ENCODE measurements around the gene FCRL3.

The FCRL3 gene

GRCh38 chr1:157673008-157673407, 27.6 kb downstream of the FCRL3 start:
- Histone ChIP-seq H3K36me3 (ENCODE audit: insufficient read depth, low read length) (no peaks in the 10 kb centered on the region), H3K27me3 (ENCODE audit: control insufficient read depth, insufficient read depth, low read length) (no peaks in the 10 kb centered on the region), H3K4me1 (ENCODE audit: control insufficient read depth, insufficient read depth, low read length) (no peaks in the 10 kb centered on the region), H3K4me2 (ENCODE audit: low read length) (no peak overlapping the region), H3K9ac (ENCODE audit: low read depth, low read length) (no peak overlapping the region), H3K4me3 (ENCODE audit: low read length) (no peak overlapping the region), H3K9me3 (replicated peaks; ENCODE audit: low read length) (no peaks in the 10 kb centered on the region)

- no peaks in the 10 kb centered on the region for H3K36me3 ChIP-seq (ENCODE audit: insufficient read depth, low read length)
- H3K4me2 ChIP-seq (ENCODE audit: low read length): no peak overlapping the region
- H3K27me3 ChIP-seq (ENCODE audit: control insufficient read depth, insufficient read depth, low read length): no peaks in the 10 kb centered on the region
- no peak overlapping the region for H3K4me3 ChIP-seq (ENCODE audit: low read length)
- no peak overlapping the region for H3K9ac ChIP-seq (ENCODE audit: low read depth, low read length)
- no peaks in the 10 kb centered on the region for H3K9me3 ChIP-seq (replicated peaks; ENCODE audit: low read length)
- H3K4me1 ChIP-seq (ENCODE audit: control insufficient read depth, insufficient read depth, low read length): no peaks in the 10 kb centered on the region
Observed at GRCh38 chr1:157671895-157672294, 28.7 kb downstream of the FCRL3 start.

- no peaks in the 10 kb centered on the region for H3K4me1 ChIP-seq (ENCODE audit: control insufficient read depth, insufficient read depth, low read length)
- no peaks in the 10 kb centered on the region for H3K36me3 ChIP-seq (ENCODE audit: insufficient read depth, low read length)
- H3K9me3 ChIP-seq (replicated peaks; ENCODE audit: low read length): no peaks in the 10 kb centered on the region
Observed at GRCh38 chr1:157659576-157660247, 40.9 kb downstream of the FCRL3 start.

GRCh38 chr1:157658571-157658970, 42.0 kb downstream of the FCRL3 start:
- Histone ChIP-seq H3K36me3 (ENCODE audit: insufficient read depth, low read length) (no peaks in the 10 kb centered on the region), H3K4me2 (ENCODE audit: low read length) (no peak overlapping the region), H3K4me3 (ENCODE audit: low read length) (no peak overlapping the region), H3K9ac (ENCODE audit: low read depth, low read length) (no peak overlapping the region), H3K9me3 (replicated peaks; ENCODE audit: low read length) (no peaks in the 10 kb centered on the region), H3K4me1 (ENCODE audit: control insufficient read depth, insufficient read depth, low read length) (no peaks in the 10 kb centered on the region), H3K27me3 (ENCODE audit: control insufficient read depth, insufficient read depth, low read length) (no peaks in the 10 kb centered on the region)

More at GRCh38 chr1:157659576-157660247, 40.9 kb downstream of the FCRL3 start:
- Histone ChIP-seq H3K27me3 (ENCODE audit: control insufficient read depth, insufficient read depth, low read length) (no peaks in the 10 kb centered on the region), H3K4me3 (ENCODE audit: low read length) (no peak overlapping the region), H3K9ac (ENCODE audit: low read depth, low read length) (no peak overlapping the region), H3K4me2 (ENCODE audit: low read length) (no peak overlapping the region)

- H3K9ac ChIP-seq (ENCODE audit: low read depth, low read length): no peak overlapping the region
- H3K36me3 ChIP-seq (ENCODE audit: insufficient read depth, low read length): no peaks in the 10 kb centered on the region
- H3K27me3 ChIP-seq (ENCODE audit: control insufficient read depth, insufficient read depth, low read length): no peaks in the 10 kb centered on the region
- H3K4me2 ChIP-seq (ENCODE audit: low read length): no peak overlapping the region
- H3K9me3 ChIP-seq (replicated peaks; ENCODE audit: low read length): no peaks in the 10 kb centered on the region
- no peaks in the 10 kb centered on the region for H3K4me1 ChIP-seq (ENCODE audit: control insufficient read depth, insufficient read depth, low read length)
- H3K4me3 ChIP-seq (ENCODE audit: low read length): no peak overlapping the region
Observed at GRCh38 chr1:157653494-157653873, 47.1 kb downstream of the FCRL3 start.

- no peaks in the 10 kb centered on the region for H3K4me1 ChIP-seq (ENCODE audit: control insufficient read depth, insufficient read depth, low read length)
- H3K4me2 ChIP-seq (ENCODE audit: low read length): no peak overlapping the region
- H3K4me3 ChIP-seq (ENCODE audit: low read length): no peak overlapping the region
- H3K36me3 ChIP-seq (ENCODE audit: insufficient read depth, low read length): no peaks in the 10 kb centered on the region
- H3K9me3 ChIP-seq (replicated peaks; ENCODE audit: low read length): no peaks in the 10 kb centered on the region
- H3K27me3 ChIP-seq (ENCODE audit: control insufficient read depth, insufficient read depth, low read length): no peaks in the 10 kb centered on the region
- no peak overlapping the region for H3K9ac ChIP-seq (ENCODE audit: low read depth, low read length)
Observed at GRCh38 chr1:157652859-157653493, 47.6 kb downstream of the FCRL3 start.

- Histone ChIP-seq H3K9ac (ENCODE audit: low read depth, low read length) (no peak overlapping the region), H3K4me1 (ENCODE audit: control insufficient read depth, insufficient read depth, low read length) (no peaks in the 10 kb centered on the region), H3K27me3 (ENCODE audit: control insufficient read depth, insufficient read depth, low read length) (no peaks in the 10 kb centered on the region), H3K4me3 (ENCODE audit: low read length) (no peak overlapping the region), H3K36me3 (ENCODE audit: insufficient read depth, low read length) (no peaks in the 10 kb centered on the region), H3K4me2 (ENCODE audit: low read length) (no peak overlapping the region), H3K9me3 (replicated peaks; ENCODE audit: low read length) (no peaks in the 10 kb centered on the region)
Observed at GRCh38 chr1:157648317-157648716, 52.3 kb downstream of the FCRL3 start.

GRCh38 chr1:157646144-157646543, 54.4 kb downstream of the FCRL3 start:
- H3K9ac ChIP-seq (ENCODE audit: low read depth, low read length): no peak overlapping the region
- H3K9me3 ChIP-seq (replicated peaks; ENCODE audit: low read length): no peaks in the 10 kb centered on the region
- no peak overlapping the region for H3K4me3 ChIP-seq (ENCODE audit: low read length)
- H3K4me1 ChIP-seq (ENCODE audit: control insufficient read depth, insufficient read depth, low read length): no peaks in the 10 kb centered on the region
- H3K27me3 ChIP-seq (ENCODE audit: control insufficient read depth, insufficient read depth, low read length): no peaks in the 10 kb centered on the region
- no peaks in the 10 kb centered on the region for H3K36me3 ChIP-seq (ENCODE audit: insufficient read depth, low read length)
- H3K4me2 ChIP-seq (ENCODE audit: low read length): no peak overlapping the region

GRCh38 chr1:157641177-157641576, 59.4 kb downstream of the FCRL3 start:
- Histone ChIP-seq H3K36me3 (ENCODE audit: insufficient read depth, low read length) (no peaks in the 10 kb centered on the region), H3K9ac (ENCODE audit: low read depth, low read length) (no peak overlapping the region), H3K4me1 (ENCODE audit: control insufficient read depth, insufficient read depth, low read length) (no peaks in the 10 kb centered on the region)

GRCh38 chr1:157639800-157640199, 60.8 kb downstream of the FCRL3 start:
- Histone ChIP-seq H3K27me3 (ENCODE audit: control insufficient read depth, insufficient read depth, low read length) (no peaks in the 10 kb centered on the region), H3K4me3 (ENCODE audit: low read length) (no peak overlapping the region), H3K9me3 (replicated peaks; ENCODE audit: low read length) (no peaks in the 10 kb centered on the region), H3K36me3 (ENCODE audit: insufficient read depth, low read length) (no peaks in the 10 kb centered on the region), H3K4me2 (ENCODE audit: low read length) (no peak overlapping the region), H3K4me1 (ENCODE audit: control insufficient read depth, insufficient read depth, low read length) (no peaks in the 10 kb centered on the region), H3K9ac (ENCODE audit: low read depth, low read length) (no peak overlapping the region)

More at GRCh38 chr1:157641177-157641576, 59.4 kb downstream of the FCRL3 start:
- no peak overlapping the region for H3K4me3 ChIP-seq (ENCODE audit: low read length)
- H3K27me3 ChIP-seq (ENCODE audit: control insufficient read depth, insufficient read depth, low read length): no peaks in the 10 kb centered on the region
- H3K4me2 ChIP-seq (ENCODE audit: low read length): no peak overlapping the region
- H3K9me3 ChIP-seq (replicated peaks; ENCODE audit: low read length): no peaks in the 10 kb centered on the region

GRCh38 chr1:157628773-157629172, 71.8 kb downstream of the FCRL3 start:
- Histone ChIP-seq H3K4me2 (ENCODE audit: low read length) (no peak overlapping the region), H3K4me1 (ENCODE audit: control insufficient read depth, insufficient read depth, low read length) (no peaks in the 10 kb centered on the region), H3K9ac (ENCODE audit: low read depth, low read length) (no peak overlapping the region), H3K27me3 (ENCODE audit: control insufficient read depth, insufficient read depth, low read length) (no peaks in the 10 kb centered on the region), H3K9me3 (replicated peaks; ENCODE audit: low read length) (no peaks in the 10 kb centered on the region), H3K4me3 (ENCODE audit: low read length) (no peak overlapping the region), H3K36me3 (ENCODE audit: insufficient read depth, low read length) (no peaks in the 10 kb centered on the region)
